NCI-H2107 treated with DMSO at 0.1 percent for 48 hours (cell line): ENCODE data around the gene IQCM.
"Not testable (repeated sequence)": the region's sequence is repeated elsewhere in the genome, so short reads cannot be mapped to it uniquely, and the experiment has no call there.

ENCODE experiments used
- DNase-seq: peaks from one replicate; lab custom pipeline; 2025; ENCODE audit not compliant: unreplicated experiment; lab: John Stamatoyannopoulos, UW

The IQCM gene

GRCh38 chr4:149595500-149595899 is 220.1 kb downstream of the IQCM start:
- DNase-seq = no peak

DNA sequence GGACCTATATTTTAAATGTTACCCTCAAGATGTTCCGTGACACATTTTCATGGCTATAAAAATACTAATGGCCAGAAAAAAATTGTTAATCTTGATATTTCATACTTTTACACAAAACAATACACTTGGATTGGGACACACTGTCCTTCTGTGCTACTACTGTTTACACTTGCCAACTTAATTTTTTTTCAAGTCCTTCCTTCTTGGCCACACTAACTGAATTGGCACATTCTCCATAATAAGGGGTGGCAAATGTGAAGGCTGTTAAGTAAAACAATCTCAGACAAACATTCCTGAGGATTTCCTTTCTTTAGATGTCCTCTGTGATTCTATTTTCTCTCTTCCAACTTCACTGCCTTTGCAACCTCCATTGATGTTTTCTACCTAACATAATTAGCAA is 225.8 kb downstream of the IQCM start:
- no peak for DNase-seq

DNA sequence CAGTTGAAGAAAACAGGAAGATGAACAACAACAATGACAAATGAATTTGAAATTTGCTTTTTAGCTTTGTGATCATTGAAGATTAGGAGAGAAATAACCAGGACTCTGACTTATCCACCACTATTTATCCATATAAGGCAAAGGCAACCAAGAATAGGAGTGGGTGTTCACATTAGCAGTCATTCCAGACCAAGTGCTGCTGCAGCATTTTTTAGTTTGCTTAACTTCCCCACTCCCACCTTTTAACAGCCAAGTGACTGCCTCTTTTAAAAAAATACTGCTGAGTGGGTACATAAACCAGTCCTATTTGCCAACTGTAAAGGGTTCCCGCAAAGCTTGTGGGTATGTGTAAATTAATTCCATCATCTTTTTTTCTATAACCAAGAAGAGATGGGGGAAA is 230.9 kb downstream of the IQCM start:
- DNase-seq = no peak

DNA sequence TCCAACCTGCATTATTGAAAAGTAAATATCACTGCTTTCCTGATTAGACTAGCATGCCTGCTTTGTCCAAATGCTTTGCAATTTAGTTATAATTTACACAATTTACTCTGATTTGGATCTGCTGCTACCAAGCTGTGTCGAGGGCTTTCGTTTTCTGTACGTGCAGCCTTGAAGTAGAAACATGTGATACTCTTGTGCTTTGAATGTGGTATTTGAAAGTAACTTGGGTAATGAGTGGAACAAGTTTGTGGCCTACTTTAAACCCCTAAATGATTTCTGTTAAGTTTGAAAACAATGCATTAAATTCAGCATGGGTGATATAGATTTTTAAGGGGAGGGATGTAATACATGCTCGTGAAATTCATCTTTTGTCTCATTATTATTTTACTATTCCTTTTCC is 240.7 kb downstream of the IQCM start:
- DNase-seq = no peak

GRCh38 chr4:149572716-149573115 is 242.9 kb downstream of the IQCM start:
- DNase-seq = no peak

DNA sequence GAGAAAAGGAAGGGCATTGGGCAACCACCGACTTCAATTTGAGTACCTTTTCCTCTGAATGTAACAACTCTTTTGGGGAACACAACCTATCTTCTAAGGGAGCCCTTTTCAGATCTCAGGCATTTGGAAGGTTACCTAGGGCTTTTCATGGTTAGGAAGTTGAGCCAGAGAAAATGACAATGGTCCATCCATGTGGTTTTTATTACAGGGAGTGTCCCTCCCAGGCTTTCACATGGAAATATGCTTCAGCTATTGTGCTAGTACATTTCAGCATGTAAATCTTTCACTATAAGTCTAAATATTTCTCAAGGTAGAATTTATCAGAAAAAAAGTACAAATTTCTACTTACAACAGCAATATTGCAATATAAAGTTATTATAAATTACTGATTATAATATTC is 259.8 kb downstream of the IQCM start:
- DNase-seq = no peak

GRCh38 chr4:149555146-149555545 is 260.5 kb downstream of the IQCM start:
- no peak for DNase-seq

DNA sequence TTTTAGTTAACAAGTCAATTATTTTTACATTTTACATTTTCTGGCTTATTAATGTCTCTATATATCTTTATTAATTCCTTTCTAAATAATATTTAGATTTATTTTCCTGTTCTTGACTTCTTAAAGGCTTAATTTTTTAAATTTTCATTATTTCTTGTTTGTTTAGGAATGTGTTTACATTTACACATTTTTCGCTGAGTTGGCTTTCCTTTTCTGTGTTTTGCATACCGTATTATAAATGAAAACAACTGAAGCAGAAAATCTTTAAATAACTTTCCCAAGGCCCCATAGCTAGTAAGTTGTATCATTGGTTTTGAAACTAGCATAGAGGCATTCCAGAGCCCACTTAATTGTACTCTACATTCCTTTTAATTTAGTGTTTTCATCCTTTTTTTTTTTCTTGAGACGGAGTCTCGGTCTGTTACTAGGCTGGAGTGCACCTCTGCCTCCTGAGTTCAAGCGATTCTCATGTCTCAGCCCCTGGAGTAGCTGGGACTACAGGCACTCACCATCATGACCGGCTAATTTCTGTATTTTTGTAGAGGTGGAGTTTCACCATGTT is 261.6 kb downstream of the IQCM start:
- no peak for DNase-seq

DNA sequence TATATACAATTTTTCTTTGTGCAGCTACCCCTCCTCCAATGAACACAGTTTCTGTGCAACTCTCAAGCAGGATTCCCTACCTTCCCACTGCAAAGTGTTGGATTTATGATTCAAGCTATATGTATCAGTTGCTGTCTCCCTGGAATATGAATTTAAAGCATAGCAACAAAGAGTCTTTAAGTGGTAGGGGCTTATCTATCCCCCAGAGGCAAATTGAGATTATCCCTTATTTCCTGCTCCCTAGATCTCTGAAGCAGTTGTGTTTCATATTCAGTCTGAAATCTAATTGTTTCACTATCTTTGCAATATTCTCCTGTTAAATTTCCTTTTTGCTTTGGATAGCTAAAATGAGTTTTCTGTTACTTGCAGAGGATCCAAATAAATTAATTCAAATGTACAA is 263.0 kb downstream of the IQCM start:
- no peak for DNase-seq

DNA sequence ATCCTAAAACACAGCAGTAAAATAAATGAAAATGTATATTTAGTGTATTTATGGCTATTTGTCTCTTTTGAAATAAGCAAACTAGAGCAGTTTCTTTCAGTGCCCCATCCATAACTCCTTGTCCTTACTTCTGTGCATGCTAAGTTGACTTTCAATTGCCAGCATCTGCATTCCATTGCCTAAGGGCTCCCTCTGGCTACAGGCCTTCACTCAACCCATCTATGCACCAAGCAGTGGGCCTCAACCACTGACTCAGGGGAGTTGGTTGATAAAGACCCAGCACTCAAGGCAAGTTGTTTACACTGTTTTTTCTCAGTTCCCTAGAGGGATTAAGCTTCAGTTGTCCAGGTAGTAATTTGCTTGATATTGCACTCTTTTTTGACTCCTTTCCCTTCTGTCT is 265.7 kb downstream of the IQCM start:
- DNase-seq = no peak

DNA sequence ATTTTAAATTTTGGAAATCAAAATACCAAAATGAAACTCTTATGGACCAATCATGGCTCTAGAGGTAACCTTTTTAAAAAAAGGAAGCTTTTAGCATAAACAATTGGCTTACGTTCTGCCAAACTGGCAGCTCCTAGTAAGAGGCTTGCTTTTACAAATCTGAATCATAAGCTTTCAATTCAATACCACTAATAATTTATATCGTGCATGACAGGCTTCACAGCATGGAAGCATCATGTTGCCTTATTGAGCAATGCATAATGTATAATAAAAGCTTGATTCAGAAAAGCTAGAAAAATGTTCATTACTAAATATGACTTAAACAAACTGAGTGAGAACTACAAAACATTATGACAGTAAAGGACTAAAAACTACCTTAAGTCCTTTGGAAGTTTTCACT is 280.9 kb downstream of the IQCM start:
- DNase-seq = no peak

DNA sequence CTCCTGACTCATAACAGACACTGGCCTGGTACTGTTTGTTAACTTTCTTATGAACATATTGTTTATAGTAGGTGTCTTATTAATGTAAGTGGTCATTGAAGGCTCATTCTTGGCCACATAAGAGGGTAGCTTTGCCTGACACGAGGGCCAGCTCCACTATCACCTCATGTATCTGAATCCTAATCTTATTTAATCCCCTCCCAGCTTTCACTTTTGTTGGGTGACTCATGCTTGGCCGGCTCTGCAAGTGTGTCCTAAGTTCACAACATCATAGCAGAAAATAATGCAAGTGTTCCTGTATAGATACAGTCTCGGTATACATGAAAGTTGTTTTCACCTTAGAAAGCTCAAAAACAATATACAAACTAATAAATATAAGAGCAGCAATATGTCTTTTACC is 283.8 kb downstream of the IQCM start:
- no peak for DNase-seq

GRCh38 chr4:149523039-149523438 is 292.6 kb downstream of the IQCM start:
- DNase-seq = no peak

DNA sequence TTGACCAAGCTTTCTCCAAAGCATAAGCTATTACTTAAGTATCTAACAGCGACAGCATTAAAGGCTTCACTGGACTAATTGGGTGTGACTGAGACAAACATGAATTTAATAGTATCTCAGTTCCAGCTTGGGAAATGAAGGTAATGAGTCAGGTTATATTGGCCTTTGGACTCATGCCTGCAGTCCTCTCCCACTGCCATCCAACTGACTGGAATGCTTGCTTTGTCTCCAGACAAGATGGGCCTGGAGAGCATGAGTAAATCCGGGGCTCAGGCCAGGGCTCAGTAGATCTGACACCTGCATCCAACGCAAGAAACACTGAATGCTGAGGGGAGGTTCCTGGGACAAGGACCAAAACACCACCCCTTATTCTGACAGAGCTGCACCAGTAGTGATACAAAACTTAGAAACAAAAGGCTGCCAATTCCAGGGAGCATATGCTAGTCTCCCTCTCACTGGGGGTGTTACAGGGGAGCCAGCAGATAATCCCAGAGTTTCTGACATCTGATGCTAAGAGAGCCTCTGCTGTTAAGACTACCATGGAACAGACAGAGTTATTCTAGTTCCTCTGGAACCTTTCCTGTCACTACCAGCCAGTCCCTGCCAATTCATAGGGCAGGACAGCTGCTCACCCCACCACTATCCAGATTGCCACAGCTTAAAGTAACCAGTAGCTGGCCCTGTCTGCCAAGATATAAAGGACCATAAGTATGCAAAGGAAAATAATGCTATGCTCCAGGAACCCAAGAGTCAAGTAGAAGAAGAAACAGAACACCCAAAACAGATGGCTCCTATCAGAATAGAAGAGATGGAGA is 293.8 kb downstream of the IQCM start:
- no peak for DNase-seq

GRCh38 chr4:149518471-149518870 is 297.2 kb downstream of the IQCM start:
- no peak for DNase-seq

- no peak for DNase-seq
Observed at GRCh38 chr4:149513081-149513480, 302.6 kb downstream of the IQCM start.

DNA sequence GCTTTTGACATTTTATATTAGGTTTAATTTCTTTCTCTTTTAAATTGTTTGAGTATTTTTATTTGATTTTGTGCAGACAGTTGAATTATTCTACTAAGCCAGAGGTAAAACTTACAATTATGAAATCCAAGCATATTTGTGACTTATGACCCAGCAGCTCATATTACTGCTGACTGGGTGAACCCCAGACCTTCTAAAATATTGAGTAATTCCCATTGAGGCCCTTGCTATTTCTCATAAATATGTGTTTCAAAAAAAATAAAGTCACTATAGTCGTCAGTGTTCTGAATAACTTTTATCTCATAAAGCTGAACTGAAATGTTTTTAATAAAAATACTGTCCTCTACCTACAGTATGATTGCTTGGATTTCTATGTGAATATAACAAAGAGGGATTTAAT is 303.1 kb downstream of the IQCM start:
- no peak for DNase-seq

DNA sequence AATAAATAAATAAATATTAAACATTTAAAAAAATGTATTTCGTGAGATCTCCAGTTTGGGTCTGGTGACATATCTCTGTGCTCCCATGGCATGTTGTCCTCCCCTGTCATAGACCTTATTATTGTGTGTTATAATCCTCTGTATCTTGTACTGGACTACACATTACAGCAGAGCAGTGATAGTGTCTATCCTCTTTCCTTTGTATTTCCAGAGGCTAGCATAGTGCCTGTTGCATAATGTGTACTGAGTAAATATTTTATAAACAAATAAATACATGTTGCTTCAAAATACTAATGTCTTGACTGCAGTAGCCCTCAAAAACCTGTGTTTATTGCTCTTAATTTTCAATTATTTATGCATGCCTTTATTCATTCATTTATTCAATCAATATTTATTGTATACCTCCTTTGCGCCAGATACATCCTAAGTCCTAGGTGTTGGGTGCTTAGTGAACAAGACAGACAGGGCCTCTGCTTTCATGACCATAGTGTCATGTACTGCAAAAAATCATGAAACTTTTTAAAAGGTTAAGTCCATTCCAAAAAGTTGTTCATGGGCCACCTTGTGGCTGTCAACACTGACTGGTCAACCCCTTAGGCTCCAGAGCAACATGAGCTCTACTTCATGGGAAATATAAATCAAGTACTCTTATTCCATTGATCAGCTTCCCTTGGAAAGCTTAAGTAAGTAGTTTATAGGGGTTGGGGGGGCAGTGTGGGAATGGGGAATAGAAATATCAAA is 303.9 kb downstream of the IQCM start:
- DNase-seq = no peak

- not testable (repeated sequence) for DNase-seq
Observed at GRCh38 chr4:149507309-149507708, 308.3 kb downstream of the IQCM start.

DNA sequence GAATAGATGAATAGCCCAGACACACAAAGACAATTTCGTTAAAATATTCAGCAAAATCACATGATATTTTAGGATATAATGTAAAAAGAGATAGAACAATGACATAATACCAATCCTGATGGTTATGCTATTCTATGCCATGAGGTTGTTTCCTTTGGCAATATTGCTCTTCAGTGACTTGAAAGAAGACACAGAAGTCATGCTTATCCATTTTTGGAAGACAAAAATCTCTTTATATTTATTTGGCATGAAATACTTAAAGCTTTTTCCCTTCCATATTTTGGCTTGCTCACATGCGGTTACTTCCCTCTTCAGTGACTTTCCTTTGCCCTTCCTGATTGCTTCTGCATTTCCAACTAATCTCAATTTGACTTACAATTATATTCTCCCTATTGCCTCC is 314.8 kb downstream of the IQCM start:
- DNase-seq = no peak

GRCh38 chr4:149499726-149500125 is 315.9 kb downstream of the IQCM start:
- DNase-seq = no peak

DNA sequence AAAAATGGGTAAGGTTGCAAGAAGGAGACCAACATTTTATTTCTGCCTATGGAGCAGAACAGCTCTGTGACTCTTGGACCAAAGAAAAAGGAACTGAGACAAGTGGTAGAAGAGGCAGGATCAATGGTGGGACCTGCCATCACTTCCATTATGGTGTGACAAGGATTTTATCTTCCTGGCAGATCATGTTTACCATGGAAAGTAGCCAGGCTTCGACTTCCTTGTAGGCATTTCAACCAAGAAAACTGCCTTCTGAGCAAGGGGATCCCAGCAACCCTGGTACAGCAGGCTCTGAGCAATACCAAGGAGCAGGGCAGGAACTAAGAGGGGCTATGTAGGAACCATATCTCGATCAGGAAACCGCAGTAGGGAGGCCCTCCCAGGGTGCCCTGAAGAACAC is 317.4 kb downstream of the IQCM start:
- no peak for DNase-seq
